Smooth muscle cell (in vitro differentiated cells): Measurements from ENCODE around the gene SCAP. TPM values are rescaled to one million over a fixed set of nuclear protein-coding genes. Genes with fewer than 3 reads are reported as not detected.

ENCODE experiments used
- DNase-seq: peaks from one replicate; lab custom pipeline; 2025; ENCODE audit not compliant: unreplicated experiment; lab: John Stamatoyannopoulos, UW
- H2AFZ ChIP-seq: fragments of 200-600 bp; sonication (generic); 2 replicates; pipeline ENCODE4 v1.6.0; 2016; ENCODE audit warnings: antibody characterized with exemption, low read depth, mild to moderate bottlenecking
- H3F3A ChIP-seq: fragments of 200-600 bp; sonication (generic); 2 replicates; pipeline ENCODE4 v1.6.0; 2017; ENCODE audit warnings: antibody characterized with exemption, low read depth
- H3K27ac ChIP-seq: fragments of 200-600 bp; sonication (generic); 2 replicates; pipeline ENCODE4 v1.5.1; 2016; ENCODE audit warnings: low read depth, mild to moderate bottlenecking
- H3K27me3 ChIP-seq: fragments of 200-600 bp; sonication (generic); 2 replicates; pipeline ENCODE4 v1.6.1; 2016; ENCODE audit warnings: low read depth, mild to moderate bottlenecking
- H3K36me3 ChIP-seq: fragments of 200-600 bp; sonication (generic); 2 replicates; pipeline ENCODE4 v1.5.1; 2016; ENCODE audit warnings: low read depth
- H3K4me1 ChIP-seq: fragments of 200-600 bp; sonication (generic); 2 replicates; pipeline ENCODE4 v1.5.1; 2016; ENCODE audit warnings: low read depth
- H3K4me2 ChIP-seq: fragments of 200-600 bp; sonication (generic); 2 replicates; pipeline ENCODE4 v1.6.0; 2016; ENCODE audit warnings: mild to moderate bottlenecking
- H3K4me3 ChIP-seq: fragments of 200-600 bp; sonication (generic); 2 replicates; pipeline ENCODE4 v1.5.1; 2016; ENCODE audit warnings: mild to moderate bottlenecking
- H3K79me2 ChIP-seq: fragments of 200-600 bp; sonication (generic); 2 replicates; pipeline ENCODE4 v1.6.0; 2016; ENCODE audit warnings: low read depth, mild to moderate bottlenecking
- H3K9ac ChIP-seq: fragments of 200-600 bp; sonication (generic); 2 replicates; pipeline ENCODE4 v1.6.0; 2016; ENCODE audit warnings: low read depth
- H3K9me3 ChIP-seq: fragments of 200-600 bp; sonication (generic); replicated peaks from 2 replicates; pipeline ENCODE4 v1.5.1; 2016; ENCODE audit warnings: low read depth
- H4K20me1 ChIP-seq: fragments of 200-600 bp; sonication (generic); 2 replicates; pipeline ENCODE4 v1.6.0; 2016; ENCODE audit warnings: low read depth
- CTCF ChIP-seq: fragments of 200-600 bp; sonication (generic); IDR thresholded peaks from 2 replicates; pipeline ENCODE4 v1.5.1; 2017; ENCODE audit warnings: borderline replicate concordance, mild to moderate bottlenecking, antibody characterized with exemption; ENCODE audit not compliant: insufficient read depth, poor library complexity, severe bottlenecking
- WGBS: methylation state at CpG from one replicate; pipeline ENCODE4 v1.1.7; 2016; ENCODE audit warnings: low lambda C conversion rate; 5-methylcytosine and 5-hydroxymethylcytosine counted together
- polyA plus RNA-seq: library from polyadenylated mRNA; unstranded; fragments of >200 nt; fragmentation: Nextera tagmentation; extraction: Ambion mirVana; gene quantifications from 2 replicates; pipeline ENCODE4 v1.2.1, GENCODE V29; 2016
- total RNA-seq: library from RNA; depleted of rRNA; stranded (reverse); fragments of >200 nt; gene quantifications from 2 replicates; pipeline ENCODE4 v1.2.3, GENCODE V29; 2014

SCAP gene
- total and polyA plus RNA-seq, 2 experiments from 2014 or later: 29.2 to 31.0 TPM

GRCh38 chr3:47411696-47412452, 63.9 kb downstream of the SCAP start:
- H3K36me3 ChIP-seq: no peaks in the 10 kb centered on the region
- no peak overlapping the region for H2AFZ ChIP-seq
- no peaks in the 10 kb centered on the region for H3K4me1 ChIP-seq
- no peaks in the 10 kb centered on the region for H3K79me2 ChIP-seq
- H3K27me3 ChIP-seq: no peaks in the 10 kb centered on the region
- no peak overlapping the region for H3K27ac ChIP-seq
- no peak overlapping the region for H3K4me3 ChIP-seq
- WGBS: 96% methylated on average over 24 of the region's 24 CpGs
- H3K9ac ChIP-seq: no peak overlapping the region
- H4K20me1 ChIP-seq: no peaks in the 10 kb centered on the region
- no peaks in the 10 kb centered on the region for H3F3A ChIP-seq
- no peak overlapping the region for H3K4me2 ChIP-seq
- TF ChIP-seq CTCF: no peak
- H3K9me3 ChIP-seq: no peaks in the 10 kb centered on the region
- no peak for DNase-seq

GRCh38 chr3:47410801-47411646, 64.7 kb downstream of the SCAP start:
- no peaks in the 10 kb centered on the region for H3K4me1 ChIP-seq
- no peak for TF ChIP-seq CTCF
- H3K79me2 ChIP-seq: no peaks in the 10 kb centered on the region
- H3K9me3 ChIP-seq: no peaks in the 10 kb centered on the region
- no peak overlapping the region for H2AFZ ChIP-seq
- no peak overlapping the region for H3K9ac ChIP-seq
- no peaks in the 10 kb centered on the region for H3K36me3 ChIP-seq
- H4K20me1 ChIP-seq: peaks cover under 1% of the 10 kb centered on the region
- H3K4me2 ChIP-seq: no peak overlapping the region
- no peaks in the 10 kb centered on the region for H3F3A ChIP-seq
- no peaks in the 10 kb centered on the region for H3K27me3 ChIP-seq
- no peak overlapping the region for H3K27ac ChIP-seq
- WGBS: 96% methylated on average over 28 of the region's 30 CpGs
- DNase-seq: no peak
- no peak overlapping the region for H3K4me3 ChIP-seq

- TF ChIP-seq CTCF: no peak
- Histone ChIP-seq H3K4me3 (no peak overlapping the region), H3F3A (no peaks in the 10 kb centered on the region), H3K79me2 (no peaks in the 10 kb centered on the region), H3K9me3 (no peaks in the 10 kb centered on the region), H4K20me1 (peaks cover 7% of the 10 kb centered on the region), H3K27me3 (no peaks in the 10 kb centered on the region), H3K36me3 (no peaks in the 10 kb centered on the region), H3K4me1 (no peaks in the 10 kb centered on the region), H3K4me2 (no peak overlapping the region), H3K9ac (no peak overlapping the region), H2AFZ (no peak overlapping the region), H3K27ac (no peak overlapping the region)
- no peak for DNase-seq
- WGBS: no CpG with 5 or more reads among the region's 10 CpGs
These were observed 65.4 kb downstream of the SCAP start for GRCh38 chr3:47410417-47410720.
